ENCODE measurements around the gene HBG2.
A peak's percentile ranks its signal among the peaks of the same experiment; 100 is the strongest.

HBG2 gene

DNA sequence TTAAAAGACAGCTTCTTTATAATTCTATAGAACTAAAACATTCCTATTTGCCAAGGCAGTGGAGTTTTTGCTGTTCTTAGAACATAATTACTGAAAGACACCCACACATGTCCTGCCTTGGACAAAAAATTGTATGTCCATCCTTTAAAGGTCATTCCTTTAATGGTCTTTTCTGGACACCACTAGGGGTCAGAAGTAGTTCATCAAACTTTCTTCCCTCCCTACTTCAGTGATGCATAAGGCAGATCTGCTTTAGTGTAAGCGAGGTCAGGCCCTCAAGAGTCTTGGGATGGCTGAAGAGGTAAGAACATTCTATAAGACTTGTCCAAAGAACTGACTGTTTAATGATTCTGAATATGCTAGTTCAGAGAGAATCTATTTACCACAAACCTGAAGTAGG, 49.8 kb downstream of the HBG2 start:
- no peak overlapping the region for H3K4me3 ChIP-seq (ENCODE audit: low read length in 2 of 2)
- no peak overlapping the region for H3K4me2 ChIP-seq (ENCODE audit: insufficient read depth, low read length, poor library complexity, severe bottlenecking)
- no peak overlapping the region for H2AK5ac ChIP-seq (ENCODE audit: low read depth, low read length)
- H3K4ac ChIP-seq (ENCODE audit: low read length), result no peak overlapping the region
- H3K27me3 ChIP-seq (ENCODE audit: control insufficient read depth in 3 of 3, insufficient read depth in 3 of 3, low read depth in 1 of 3, low read length in 3 of 3), result no peaks in the 10 kb centered on the region
- no peaks in the 10 kb centered on the region for H3K9me3 ChIP-seq (replicated peaks in 1 of 2; ENCODE audit: control insufficient read depth in 2 of 2, insufficient read depth in 1 of 2, low read depth in 1 of 2, low read length in 2 of 2)
- H3K36me3 ChIP-seq (replicated peaks in 1 of 2; ENCODE audit: control insufficient read depth in 2 of 2, insufficient read depth in 2 of 2, low read length in 2 of 2), result no peaks in the 10 kb centered on the region
- no peak overlapping the region for H2BK12ac ChIP-seq (ENCODE audit: low read length)
- H2BK5ac ChIP-seq (ENCODE audit: low read length), result no peak overlapping the region
- H2BK15ac ChIP-seq (ENCODE audit: low read length), result no peak overlapping the region
- no peak overlapping the region for H3K9ac ChIP-seq (ENCODE audit: low read depth, low read length, poor library complexity)
- H3K27ac ChIP-seq (replicated peaks; ENCODE audit: low read length), result no peak overlapping the region
- no peaks in the 10 kb centered on the region for H3K79me1 ChIP-seq (ENCODE audit: low read depth, low read length)
- no peak overlapping the region for H4K8ac ChIP-seq (ENCODE audit: low read depth, low read length)
- no peak overlapping the region for H2BK120ac ChIP-seq (ENCODE audit: low read depth, low read length)
- H3K14ac ChIP-seq (ENCODE audit: low read length), result no peak overlapping the region
- no peak overlapping the region for H4K91ac ChIP-seq (ENCODE audit: low read depth, low read length, poor library complexity)
- H3K18ac ChIP-seq (ENCODE audit: low read length), result no peak overlapping the region
- WGBS, 2 donors (ENCODE audit: extremely low coverage in 2 of 2, insufficient read length in 2 of 2, insufficient replicate concordance in 1 of 2), result no CpG with 5 or more reads among the region's 1 CpG
- H3K23ac ChIP-seq (ENCODE audit: low read depth, low read length, poor library complexity), result no peak overlapping the region
- DNase-seq (ENCODE audit: low spot score), result peak; percentile 44
- H2AFZ ChIP-seq (ENCODE audit: low read length), result no peak overlapping the region
- no peaks in the 10 kb centered on the region for H3K4me1 ChIP-seq (ENCODE audit: control insufficient read depth in 2 of 2, insufficient read depth in 1 of 2, low read depth in 1 of 2, low read length in 2 of 2)

DNA sequence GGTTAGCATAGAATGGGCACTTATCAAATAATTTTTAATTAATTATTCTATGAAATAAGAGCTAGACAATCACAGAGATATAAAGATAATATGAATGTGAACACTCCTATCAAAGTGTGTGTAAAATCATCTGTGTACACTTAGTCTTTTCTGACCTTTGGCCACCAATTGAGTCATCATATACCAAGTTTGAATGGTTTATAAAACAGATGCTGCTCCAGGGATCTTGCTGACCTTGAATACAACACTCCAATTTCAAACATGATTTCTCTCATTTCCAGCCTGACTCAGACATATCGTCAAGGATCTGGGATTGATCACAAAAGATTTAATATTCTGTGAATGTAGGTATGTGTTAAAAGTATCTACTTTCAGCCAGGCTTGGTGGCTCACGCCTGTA, 51.2 kb downstream of the HBG2 start:
- no peak overlapping the region for H2AK5ac ChIP-seq (ENCODE audit: low read depth, low read length)
- no CpG with 5 or more reads among the region's 2 CpGs for WGBS, 2 donors (ENCODE audit: extremely low coverage in 2 of 2, insufficient read length in 2 of 2, insufficient replicate concordance in 1 of 2)
- no peak overlapping the region for H3K4ac ChIP-seq (ENCODE audit: low read length)
- no peak for DNase-seq (ENCODE audit: low spot score)
- no peak overlapping the region for H4K91ac ChIP-seq (ENCODE audit: low read depth, low read length, poor library complexity)
- no peak overlapping the region for H3K14ac ChIP-seq (ENCODE audit: low read length)
- H3K9ac ChIP-seq (ENCODE audit: low read depth, low read length, poor library complexity), result no peak overlapping the region
- H3K27ac ChIP-seq (replicated peaks; ENCODE audit: low read length), result no peak overlapping the region
- H3K23ac ChIP-seq (ENCODE audit: low read depth, low read length, poor library complexity), result no peak overlapping the region
- no peak overlapping the region for H2BK120ac ChIP-seq (ENCODE audit: low read depth, low read length)
- H3K9me3 ChIP-seq (replicated peaks in 1 of 2; ENCODE audit: control insufficient read depth in 2 of 2, insufficient read depth in 1 of 2, low read depth in 1 of 2, low read length in 2 of 2), result no peaks in the 10 kb centered on the region
- no peaks in the 10 kb centered on the region for H3K27me3 ChIP-seq (ENCODE audit: control insufficient read depth in 3 of 3, insufficient read depth in 3 of 3, low read depth in 1 of 3, low read length in 3 of 3)
- H4K8ac ChIP-seq (ENCODE audit: low read depth, low read length), result no peak overlapping the region
- no peaks in the 10 kb centered on the region for H3K79me1 ChIP-seq (ENCODE audit: low read depth, low read length)
- no peaks in the 10 kb centered on the region for H3K36me3 ChIP-seq (replicated peaks in 1 of 2; ENCODE audit: control insufficient read depth in 2 of 2, insufficient read depth in 2 of 2, low read length in 2 of 2)
- H2AFZ ChIP-seq (ENCODE audit: low read length), result no peak overlapping the region
- no peak overlapping the region for H3K4me3 ChIP-seq (ENCODE audit: low read length in 2 of 2)
- H2BK5ac ChIP-seq (ENCODE audit: low read length), result no peak overlapping the region
- H3K4me1 ChIP-seq (ENCODE audit: control insufficient read depth in 2 of 2, insufficient read depth in 1 of 2, low read depth in 1 of 2, low read length in 2 of 2), result no peaks in the 10 kb centered on the region
- no peak overlapping the region for H2BK15ac ChIP-seq (ENCODE audit: low read length)
- no peak overlapping the region for H2BK12ac ChIP-seq (ENCODE audit: low read length)
- no peak overlapping the region for H3K4me2 ChIP-seq (ENCODE audit: insufficient read depth, low read length, poor library complexity, severe bottlenecking)
- H3K18ac ChIP-seq (ENCODE audit: low read length), result no peak overlapping the region

Data from neuronal stem cell (in vitro differentiated cells).